Measurements from ENCODE around the gene PALD1. TPM values are rescaled to one million over a fixed set of nuclear protein-coding genes. Genes with fewer than 3 reads are reported as not detected.

The PALD1 gene
- polyA plus RNA-seq, 3 donors, result 0.04 to 0.11 TPM; not detected in 1

DNA sequence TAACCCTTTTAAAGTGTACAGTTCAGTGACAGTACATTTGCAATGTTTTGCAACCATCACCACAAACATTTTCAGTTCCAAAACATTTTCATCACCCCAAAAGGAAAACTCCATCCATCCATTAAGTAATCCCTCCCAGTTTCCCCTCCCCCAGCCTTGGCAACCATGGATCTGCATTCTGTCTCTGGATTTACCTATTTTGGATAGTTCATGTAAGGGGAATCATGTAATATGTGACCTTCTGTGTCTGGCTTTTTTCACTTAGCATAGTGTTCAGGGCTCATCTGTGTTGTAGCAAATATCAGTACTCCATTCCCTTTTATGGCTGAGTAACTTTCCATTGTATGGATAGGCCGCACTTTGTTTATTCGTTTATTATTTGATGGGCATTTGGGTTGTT, 13.0 kb downstream of the PALD1 start:
- peaks cover 29 to 34% of the 10 kb centered on the region in 2 donors for H3K4me1 ChIP-seq (ENCODE audit: control insufficient read depth in 1 of 2, insufficient read depth in 2 of 2, low read length in 2 of 2)
- H3K9ac ChIP-seq (ENCODE audit: insufficient read depth, low read length, poor library complexity, severe bottlenecking), result no peak overlapping the region
- peaks cover 0 to 3% (median 0%) of the 10 kb centered on the region in 7 donors for H3K9me3 Mint-ChIP-seq
- no peak overlapping the region for H3K4me3 Mint-ChIP-seq
- no peak for TF ChIP-seq CTCF (IDR thresholded peaks at IDR 0.05)
- no peak overlapping the region for H3K27ac ChIP-seq (ENCODE audit: low read depth in 1 of 2, low read length in 2 of 2)
- DNase-seq, result no peak
- no peak overlapping the region for H3K4me2 ChIP-seq (replicated peaks; ENCODE audit: extremely low read depth, low read length, poor library complexity, severe bottlenecking)
- H3K36me3 ChIP-seq (replicated peaks in 1 of 2; ENCODE audit: control insufficient read depth in 1 of 2, insufficient read depth in 2 of 2, low read length in 2 of 2), result no peaks in the 10 kb centered on the region
- H3K27ac Mint-ChIP-seq, result no peak overlapping the region
- H4K20me1 ChIP-seq (ENCODE audit: insufficient read depth, low read length), result no peaks in the 10 kb centered on the region
- H3K36me3 Mint-ChIP-seq, result no peaks in the 10 kb centered on the region
- intact Hi-C loops (cut with micrococcal nuclease), result no loop called here
- no peaks in the 10 kb centered on the region for H3K79me2 ChIP-seq (ENCODE audit: insufficient read depth, low read length)
- 80% methylated on average over 1 of the region's 2 CpGs for WGBS (ENCODE audit: insufficient coverage)
- peaks cover 39% of the 10 kb centered on the region for H3K4me1 Mint-ChIP-seq
- no peaks in the 10 kb centered on the region for H3K9me3 ChIP-seq (replicated peaks in 1 of 2; ENCODE audit: control insufficient read depth in 1 of 2, insufficient read depth in 1 of 2, low read length in 2 of 2)
- H2AFZ ChIP-seq (ENCODE audit: insufficient read depth, low read depth, low read length, poor library complexity, severe bottlenecking), result no peak overlapping the region
- H3K27me3 Mint-ChIP-seq (ENCODE audit: low read depth in 3 of 3), result peaks cover 10 to 15% (median 13%) of the 10 kb centered on the region in 3 donors
- no peaks in the 10 kb centered on the region for H3K27me3 ChIP-seq (ENCODE audit: control insufficient read depth in 2 of 2, insufficient read depth in 2 of 2, low read length in 2 of 2)
- no peak overlapping the region for H3K4me3 ChIP-seq (replicated peaks in 1 of 3; ENCODE audit: low read depth in 2 of 3, low read length in 3 of 3)

- Histone ChIP-seq H3K4me2 (replicated peaks; ENCODE audit: extremely low read depth, low read length, poor library complexity, severe bottlenecking) (peak overlapping the region; percentile 60), H4K20me1 (ENCODE audit: insufficient read depth, low read length) (no peaks in the 10 kb centered on the region), H3K4me1 (ENCODE audit: control insufficient read depth in 1 of 2, insufficient read depth in 2 of 2, low read length in 2 of 2) (peaks cover 29 to 34% of the 10 kb centered on the region in 2 donors), H3K4me3 (replicated peaks in 1 of 3; ENCODE audit: low read depth in 2 of 3, low read length in 3 of 3) (peak overlapping the region in 1 of 3 experiments; percentile 44), H3K9ac (ENCODE audit: insufficient read depth, low read length, poor library complexity, severe bottlenecking) (peak overlapping the region; percentile 1), H3K36me3 (replicated peaks in 1 of 2; ENCODE audit: control insufficient read depth in 1 of 2, insufficient read depth in 2 of 2, low read length in 2 of 2) (no peaks in the 10 kb centered on the region), H3K9me3 (replicated peaks in 1 of 2; ENCODE audit: control insufficient read depth in 1 of 2, insufficient read depth in 1 of 2, low read length in 2 of 2) (no peaks in the 10 kb centered on the region), H2AFZ (ENCODE audit: insufficient read depth, low read depth, low read length, poor library complexity, severe bottlenecking) (no peak overlapping the region), H3K79me2 (ENCODE audit: insufficient read depth, low read length) (no peaks in the 10 kb centered on the region), H3K27ac (ENCODE audit: low read depth in 1 of 2, low read length in 2 of 2) (peak overlapping the region in 1 of 2 donors; percentile 58), H3K27me3 (ENCODE audit: control insufficient read depth in 2 of 2, insufficient read depth in 2 of 2, low read length in 2 of 2) (no peaks in the 10 kb centered on the region)
- Mint-ChIP-seq H3K4me1 (peaks cover 39% of the 10 kb centered on the region), H3K27ac (peak overlapping the region in 6 of 7 donors; percentile 51 to 80 (median 73)), H3K9me3 (peaks cover 0 to 3% (median 0%) of the 10 kb centered on the region in 7 donors), H3K27me3 (ENCODE audit: low read depth in 3 of 3) (peaks cover 10 to 15% (median 11%) of the 10 kb centered on the region in 3 donors), H3K4me3 (peak overlapping the region; percentile 49 to 79), H3K36me3 (no peaks in the 10 kb centered on the region)
- peak; percentile 81 to 84 (median 83) for DNase-seq
- intact Hi-C loops (cut with micrococcal nuclease), result no loop called here
- TF ChIP-seq CTCF (IDR thresholded peaks at IDR 0.05), result no peak
- WGBS (ENCODE audit: insufficient coverage), result 9% methylated on average over 10 of the region's 10 CpGs
Measured at GRCh38 chr10:70492786-70493659, 14.5 kb downstream of the PALD1 start.
